ENCODE results near the gene NFATC3. TPM values are rescaled to one million over a fixed set of nuclear protein-coding genes. Genes with fewer than 3 reads are reported as not detected.
A peak's percentile ranks its signal among the peaks of the same experiment; 100 is the strongest.

NFATC3 gene
- total RNA-seq, 1 experiment from 2014 or later = 33.0 TPM

DNA sequence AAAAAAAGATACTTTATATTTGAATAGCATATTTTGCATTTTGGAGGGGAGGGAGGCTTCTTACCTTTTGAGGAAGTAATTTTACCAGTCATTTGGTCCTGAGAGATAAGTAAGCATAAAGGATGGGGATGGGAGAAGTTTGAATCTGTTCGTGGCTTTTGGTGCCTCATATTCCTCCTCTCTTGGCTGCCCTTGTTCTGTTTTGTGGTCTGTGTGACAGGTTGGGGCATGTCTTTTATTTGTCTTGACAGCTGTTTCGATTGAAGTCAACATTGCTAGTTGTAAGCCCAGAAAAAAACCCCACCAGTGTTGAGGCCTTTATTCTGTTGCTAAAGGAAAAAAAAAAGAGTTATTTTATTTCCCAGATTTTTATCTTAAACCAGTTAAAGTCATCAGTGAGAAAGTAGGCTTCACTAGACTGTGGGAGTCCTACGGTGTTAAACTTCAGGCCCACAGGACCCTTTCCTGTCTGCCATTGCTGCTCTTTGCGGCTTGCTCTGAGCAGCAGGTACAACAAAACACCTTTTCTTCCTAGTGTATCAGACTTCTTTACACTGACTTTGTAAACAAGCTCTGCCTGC, 190.5 kb downstream of the NFATC3 start:
- Histone ChIP-seq H3K79me2 (ENCODE audit: insufficient read depth, low read length) (no peaks in the 10 kb centered on the region), H4K20me1 (ENCODE audit: control insufficient read depth, insufficient read depth, insufficient read length) (no peaks in the 10 kb centered on the region)
- peaks cover 16 to 32% (median 19%) of the 10 kb centered on the region in 3 experiments; a peak in 5 of 7 replicates for H3K36me3 Mint-ChIP-seq (ENCODE audit: insufficient read depth in 1 of 3, low read depth in 3 of 3)

More for the DNA sequence above, 190.5 kb downstream of the NFATC3 start:
- no peak overlapping the region for H2BK20ac ChIP-seq (ENCODE audit: low read depth, low read length, poor library complexity, severe bottlenecking)
- no peak overlapping the region for H3K23ac ChIP-seq (ENCODE audit: insufficient read length, low read depth, low read length)
- H3K27me3 Mint-ChIP-seq (ENCODE audit: low read depth) = no peaks in the 10 kb centered on the region
- WGBS (ENCODE audit: extremely low coverage, insufficient read length, low lambda C conversion rate) = no CpG with 5 or more reads among the region's 4 CpGs
- H2BK12ac ChIP-seq (ENCODE audit: insufficient read length, low read depth, low read length) = no peak overlapping the region
- peaks cover 3% of the 10 kb centered on the region for H3K79me1 ChIP-seq (ENCODE audit: insufficient read depth, low read depth, low read length, poor library complexity, severe bottlenecking)
- H2AFZ ChIP-seq (ENCODE audit: low read length) = no peak overlapping the region
- no peak overlapping the region for H2BK120ac ChIP-seq (ENCODE audit: low read depth, low read length, poor library complexity, severe bottlenecking)
- H3K4me2 ChIP-seq (ENCODE audit: insufficient read depth, insufficient read length, low read length) = no peak overlapping the region
- H3K23me2 ChIP-seq (ENCODE audit: insufficient read length, low read depth, low read length, poor library complexity, severe bottlenecking) = no peaks in the 10 kb centered on the region
- H3K27ac Mint-ChIP-seq = peak overlapping the region in 1 of 3 experiments; percentile 53; a peak in 2 of 7 replicates
- H3K9ac ChIP-seq (ENCODE audit: extremely low read depth, insufficient read length, low read length) = no peak overlapping the region
- H4K91ac ChIP-seq (ENCODE audit: insufficient read length, low read depth, low read length) = no peak overlapping the region
- no peak overlapping the region for H2BK15ac ChIP-seq (ENCODE audit: low read depth, low read length)
- H3K27me3 ChIP-seq (ENCODE audit: insufficient read depth, low read length) = no peaks in the 10 kb centered on the region
- H3K14ac ChIP-seq (ENCODE audit: insufficient read depth, low read length) = no peak overlapping the region
- H3K18ac ChIP-seq (ENCODE audit: insufficient read length, low read depth, low read length) = no peak overlapping the region
- no peak overlapping the region for H3K4ac ChIP-seq (ENCODE audit: low read depth, low read length)
- H2AK5ac ChIP-seq (ENCODE audit: insufficient read length, low read length) = no peak overlapping the region
- H3K4me1 Mint-ChIP-seq = peaks cover 0 to 5% of the 10 kb centered on the region in 2 experiments; a peak in 2 of 4 replicates
- H3K9me3 Mint-ChIP-seq = no peaks in the 10 kb centered on the region
- no peak overlapping the region for H4K5ac ChIP-seq (ENCODE audit: insufficient read length, low read depth, low read length)
- H2BK5ac ChIP-seq (ENCODE audit: insufficient read length, low read length) = no peak overlapping the region
- H3T11ph ChIP-seq (ENCODE audit: low read length) = no peak overlapping the region
- no peak overlapping the region for H3K56ac ChIP-seq (ENCODE audit: insufficient read length, low read depth, low read length)
- DNase-seq = no peak
- H3K4me1 ChIP-seq (ENCODE audit: insufficient read depth, low read length) = no peaks in the 10 kb centered on the region
- no peak overlapping the region for H4K8ac ChIP-seq (replicated peaks; ENCODE audit: insufficient read length, low read depth, low read length)
- H3K4me3 Mint-ChIP-seq = no peak overlapping the region
- TF ChIP-seq, protein P1, sequence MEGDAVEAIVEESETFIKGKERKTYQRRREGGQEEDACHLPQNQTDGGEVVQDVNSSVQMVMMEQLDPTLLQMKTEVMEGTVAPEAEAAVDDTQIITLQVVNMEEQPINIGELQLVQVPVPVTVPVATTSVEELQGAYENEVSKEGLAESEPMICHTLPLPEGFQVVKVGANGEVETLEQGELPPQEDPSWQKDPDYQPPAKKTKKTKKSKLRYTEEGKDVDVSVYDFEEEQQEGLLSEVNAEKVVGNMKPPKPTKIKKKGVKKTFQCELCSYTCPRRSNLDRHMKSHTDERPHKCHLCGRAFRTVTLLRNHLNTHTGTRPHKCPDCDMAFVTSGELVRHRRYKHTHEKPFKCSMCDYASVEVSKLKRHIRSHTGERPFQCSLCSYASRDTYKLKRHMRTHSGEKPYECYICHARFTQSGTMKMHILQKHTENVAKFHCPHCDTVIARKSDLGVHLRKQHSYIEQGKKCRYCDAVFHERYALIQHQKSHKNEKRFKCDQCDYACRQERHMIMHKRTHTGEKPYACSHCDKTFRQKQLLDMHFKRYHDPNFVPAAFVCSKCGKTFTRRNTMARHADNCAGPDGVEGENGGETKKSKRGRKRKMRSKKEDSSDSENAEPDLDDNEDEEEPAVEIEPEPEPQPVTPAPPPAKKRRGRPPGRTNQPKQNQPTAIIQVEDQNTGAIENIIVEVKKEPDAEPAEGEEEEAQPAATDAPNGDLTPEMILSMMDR (conservative IDR thresholded peaks at IDR 0.05) = no peak
- no peaks in the 10 kb centered on the region for H3K9me3 ChIP-seq (ENCODE audit: control insufficient read depth, low read depth, low read length)
- no peak overlapping the region for H3K27ac ChIP-seq (ENCODE audit: insufficient read length, low read depth, low read length)
